GM18520 (cell line): ENCODE data around the gene KCTD20.

Experiments
- ATAC-seq: cut with Tn5 transposase; IDR thresholded peaks from one replicate; pipeline ENCODE4 v1.9.1; 2021; ENCODE audit not compliant: unreplicated experiment

KCTD20 gene

GRCh38 chr6:36492092-36492491, 49.3 kb downstream of the KCTD20 start:
- ATAC-seq, result no peak

- no peak for ATAC-seq
These were observed 49.8 kb downstream of the KCTD20 start for GRCh38 chr6:36492621-36493020.

- ATAC-seq, result no peak
These were observed 50.5 kb downstream of the KCTD20 start for GRCh38 chr6:36493319-36493718.

GRCh38 chr6:36493859-36494258, 51.1 kb downstream of the KCTD20 start:
- ATAC-seq, result no peak

GRCh38 chr6:36495086-36495485, 52.3 kb downstream of the KCTD20 start:
- no peak for ATAC-seq

- no peak for ATAC-seq
These were observed 57.1 kb downstream of the KCTD20 start for GRCh38 chr6:36499918-36500317.

- ATAC-seq, result no peak
These were observed 58.9 kb downstream of the KCTD20 start for GRCh38 chr6:36501686-36502085.

GRCh38 chr6:36504181-36504580, 61.4 kb downstream of the KCTD20 start:
- no peak for ATAC-seq

GRCh38 chr6:36504982-36505381, 62.2 kb downstream of the KCTD20 start:
- ATAC-seq, result no peak

GRCh38 chr6:36505744-36506534, 63.1 kb downstream of the KCTD20 start:
- ATAC-seq, result no peak

- no peak for ATAC-seq
These were observed 63.8 kb downstream of the KCTD20 start for GRCh38 chr6:36506611-36507010.

- no peak for ATAC-seq
These were observed 65.7 kb downstream of the KCTD20 start for GRCh38 chr6:36508532-36508931.

GRCh38 chr6:36510365-36510764, 67.6 kb downstream of the KCTD20 start:
- no peak for ATAC-seq

GRCh38 chr6:36514554-36515456, 72.0 kb downstream of the KCTD20 start:
- ATAC-seq, result no peak

GRCh38 chr6:36515844-36516243, 73.0 kb downstream of the KCTD20 start:
- ATAC-seq, result no peak

GRCh38 chr6:36516559-36516958, 73.8 kb downstream of the KCTD20 start:
- no peak for ATAC-seq

- no peak for ATAC-seq
These were observed 74.2 kb downstream of the KCTD20 start for GRCh38 chr6:36516988-36517387.

- ATAC-seq, result no peak
These were observed 74.6 kb downstream of the KCTD20 start for GRCh38 chr6:36517408-36517807.

- ATAC-seq, result no peak
These were observed 76.6 kb downstream of the KCTD20 start for GRCh38 chr6:36519352-36519751.

GRCh38 chr6:36523451-36523850, 80.7 kb downstream of the KCTD20 start:
- ATAC-seq, result no peak

- no peak for ATAC-seq
These were observed 81.2 kb downstream of the KCTD20 start for GRCh38 chr6:36523936-36524499.

GRCh38 chr6:36524871-36525270, 82.1 kb downstream of the KCTD20 start:
- ATAC-seq, result no peak
